ENCODE data around the gene ZNF585A. TPM values are rescaled to one million over a fixed set of nuclear protein-coding genes. Genes with fewer than 3 reads are reported as not detected.

Gene ZNF585A
- total and polyA plus RNA-seq, 2 of the 4 experiments (the other 2 are of a cell fraction), result 6.2 to 9.5 TPM

DNA sequence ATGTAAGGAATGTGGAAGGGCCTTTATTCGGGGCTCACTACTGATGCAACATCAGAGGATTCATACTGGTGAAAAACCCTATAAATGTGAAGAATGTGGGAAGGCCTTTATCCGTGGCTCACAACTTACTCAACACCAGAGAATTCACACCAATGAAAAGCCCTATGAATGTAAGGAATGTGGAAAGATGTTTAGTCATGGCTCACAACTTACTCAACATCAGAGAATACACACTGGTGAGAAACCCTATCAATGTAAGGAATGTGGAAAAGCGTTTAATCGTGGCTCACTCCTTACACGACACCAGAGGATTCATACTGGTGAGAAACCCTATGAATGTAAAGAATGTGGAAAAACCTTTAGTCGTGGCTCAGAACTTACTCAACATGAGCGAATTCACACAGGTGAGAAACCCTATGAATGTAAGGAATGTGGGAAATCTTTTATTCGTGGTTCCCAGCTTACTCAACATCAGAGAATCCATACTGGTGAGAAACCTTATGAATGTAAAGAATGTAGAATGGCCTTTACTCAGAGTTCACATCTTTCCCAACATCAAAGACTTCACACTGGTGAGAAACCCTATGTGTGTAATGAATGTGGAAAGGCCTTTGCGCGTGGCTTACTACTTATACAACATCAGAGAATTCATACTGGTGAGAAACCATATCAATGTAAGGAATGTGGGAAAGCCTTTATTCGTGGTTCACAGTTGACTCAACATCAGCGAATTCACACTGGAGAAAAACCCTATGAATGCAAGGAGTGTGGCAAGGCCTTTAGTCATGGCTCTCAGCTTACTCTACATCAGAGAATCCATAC is 44.3 kb downstream of the ZNF585A start:
- Histone ChIP-seq H3K56ac (ENCODE audit: extremely low read depth, insufficient read depth, low read length) (no peak overlapping the region), H3K4me1 (ENCODE audit: control insufficient read depth, insufficient read depth, low read length) (no peaks in the 10 kb centered on the region), H3K9me1 (ENCODE audit: insufficient read depth, low read length) (no peaks in the 10 kb centered on the region), H3K23ac (ENCODE audit: low read depth, low read length) (no peak overlapping the region), H2BK15ac (ENCODE audit: low read depth, low read length) (no peak overlapping the region), H2AFZ (replicated peaks; ENCODE audit: low read length, poor library complexity) (no peak overlapping the region), H4K20me1 (ENCODE audit: insufficient read depth, low read length) (no peaks in the 10 kb centered on the region), H2AK9ac (replicated peaks; ENCODE audit: low read depth, low read length, poor library complexity) (no peak overlapping the region), H2AK5ac (ENCODE audit: low read depth, low read length) (no peak overlapping the region), H3K4me2 (ENCODE audit: low read depth, low read length) (no peak overlapping the region), H3K14ac (replicated peaks; ENCODE audit: low read depth, low read length) (no peak overlapping the region), H2BK120ac (ENCODE audit: low read depth, low read length) (no peak overlapping the region), H4K5ac (ENCODE audit: low read depth, low read length) (no peak overlapping the region), H4K91ac (ENCODE audit: insufficient read depth, low read depth, low read length) (no peak overlapping the region), H3K9ac (ENCODE audit: low read depth, low read length) (no peak overlapping the region), H3K79me1 (ENCODE audit: low read depth in 1 of 2, low read length in 2 of 2) (no peaks in the 10 kb centered on the region), H3K4me3 (ENCODE audit: insufficient read depth, low read depth, low read length) (no peak overlapping the region), H3K18ac (ENCODE audit: low read depth, low read length) (no peak overlapping the region), H3K4ac (ENCODE audit: low read depth, low read length) (no peak overlapping the region), H3K27me3 (ENCODE audit: control insufficient read depth, insufficient read depth, low read length) (no peaks in the 10 kb centered on the region), H3K27ac (ENCODE audit: insufficient read depth, low read length) (no peak overlapping the region), H2BK20ac (ENCODE audit: low read depth, low read length) (no peak overlapping the region), H3K9me3 (ENCODE audit: control insufficient read depth, insufficient read depth, low read length) (peaks cover 69% of the 10 kb centered on the region), H4K8ac (ENCODE audit: low read depth in 2 of 2, low read length in 2 of 2) (no peak overlapping the region), H3K36me3 (ENCODE audit: control insufficient read depth, insufficient read depth, low read length) (peaks cover 15% of the 10 kb centered on the region), H2BK5ac (ENCODE audit: low read depth, low read length, poor library complexity, severe bottlenecking) (no peak overlapping the region)
- dilution Hi-C loops (cut with HindIII; ENCODE audit: low sequenced_read_pairs, unreplicated experiment) (no loop called here), in situ Hi-C loops (cut with MboI; ENCODE audit: low sequenced_read_pairs) (no loop called here), intact Hi-C loops (cut with micrococcal nuclease) (no loop called here)
- TF ChIP-seq, protein P1, sequence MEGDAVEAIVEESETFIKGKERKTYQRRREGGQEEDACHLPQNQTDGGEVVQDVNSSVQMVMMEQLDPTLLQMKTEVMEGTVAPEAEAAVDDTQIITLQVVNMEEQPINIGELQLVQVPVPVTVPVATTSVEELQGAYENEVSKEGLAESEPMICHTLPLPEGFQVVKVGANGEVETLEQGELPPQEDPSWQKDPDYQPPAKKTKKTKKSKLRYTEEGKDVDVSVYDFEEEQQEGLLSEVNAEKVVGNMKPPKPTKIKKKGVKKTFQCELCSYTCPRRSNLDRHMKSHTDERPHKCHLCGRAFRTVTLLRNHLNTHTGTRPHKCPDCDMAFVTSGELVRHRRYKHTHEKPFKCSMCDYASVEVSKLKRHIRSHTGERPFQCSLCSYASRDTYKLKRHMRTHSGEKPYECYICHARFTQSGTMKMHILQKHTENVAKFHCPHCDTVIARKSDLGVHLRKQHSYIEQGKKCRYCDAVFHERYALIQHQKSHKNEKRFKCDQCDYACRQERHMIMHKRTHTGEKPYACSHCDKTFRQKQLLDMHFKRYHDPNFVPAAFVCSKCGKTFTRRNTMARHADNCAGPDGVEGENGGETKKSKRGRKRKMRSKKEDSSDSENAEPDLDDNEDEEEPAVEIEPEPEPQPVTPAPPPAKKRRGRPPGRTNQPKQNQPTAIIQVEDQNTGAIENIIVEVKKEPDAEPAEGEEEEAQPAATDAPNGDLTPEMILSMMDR (conservative IDR thresholded peaks at IDR 0.05; ENCODE audit: low read depth, low read length), result no peak
- TF ChIP-seq BHLHE40 (IDR thresholded peaks at IDR 0.05; ENCODE audit: low read depth, low read length) (no peak), FOS (IDR thresholded peaks at IDR 0.05; ENCODE audit: low read depth, low read length) (no peak), RCOR1 (IDR thresholded peaks at IDR 0.05; ENCODE audit: insufficient replicate concordance, low read length) (no peak), MAFK (IDR thresholded peaks at IDR 0.05; ENCODE audit: low read depth, low read length) (no peak), POLR2A (IDR thresholded peaks at IDR 0.05; ENCODE audit: low read depth, low read length) (no peak), MXI1 (IDR thresholded peaks at IDR 0.05; ENCODE audit: borderline replicate concordance, low read depth, low read length) (no peak), RAD21 (IDR thresholded peaks at IDR 0.05; ENCODE audit: low read length) (no peak), CEBPB (IDR thresholded peaks at IDR 0.05; ENCODE audit: low read depth, low read length) (no peak), CHD1 (IDR thresholded peaks at IDR 0.05; ENCODE audit: low read depth, low read length) (no peak)
- ChIA-PET POLR2A (ENCODE audit: unreplicated experiment) (no interaction called here), CTCF (no interaction called here)
- BruUV-seq (replicated peaks), result no TSS peak
- ATAC-seq (ENCODE audit: low read depth) (no peak), DNase-seq (no peak)
- no CpG with 5 or more reads among the region's 12 CpGs for WGBS, 2 experiments (ENCODE audit: extremely low coverage in 2 of 2, insufficient read length in 1 of 2)
